Neural cell (in vitro differentiated cells): ENCODE measurements around the gene KRTAP22-2. TPM values are rescaled to one million over a fixed set of nuclear protein-coding genes. Genes with fewer than 3 reads are reported as not detected.

ENCODE experiments used
- H2AFZ ChIP-seq: fragments of 200-600, 300-800 bp; sonication (generic), shearing (Covaris generic); 2 replicates; pipeline ENCODE4 v1.6.0; 2014; ENCODE audit warnings: low read depth, mild to moderate bottlenecking, antibody characterized with exemption, low read length, moderate library complexity
- H3F3A ChIP-seq: fragments of 200-600 bp; shearing (Covaris generic); 2 replicates; pipeline ENCODE4 v1.6.1; 2016; ENCODE audit warnings: mild to moderate bottlenecking, moderate library complexity, mixed read lengths, antibody characterized with exemption, low read length; ENCODE audit not compliant: insufficient read depth, poor library complexity, severe bottlenecking
- H3K27ac ChIP-seq: fragments of 200-600, 300-800 bp; sonication (generic), shearing (Covaris generic); 2 replicates; pipeline ENCODE4 v1.5.1; 2014; ENCODE audit warnings: mild to moderate bottlenecking, low read length, moderate library complexity
- H3K27me3 ChIP-seq: fragments of 300-800, 200-600 bp; sonication (generic), shearing (Covaris generic); 2 replicates; pipeline ENCODE4 v1.6.0; 2014; ENCODE audit warnings: mild to moderate bottlenecking, low read depth, low read length, moderate library complexity; ENCODE audit not compliant: insufficient read depth
- H3K36me3 ChIP-seq: fragments of 300-800, 200-600 bp; sonication (generic), shearing (Covaris generic); 2 replicates; pipeline ENCODE4 v1.5.1; 2014; ENCODE audit warnings: mild to moderate bottlenecking, antibody characterized with exemption, low read length, moderate library complexity; ENCODE audit not compliant: insufficient read depth
- H3K4me2 ChIP-seq: fragments of 300-800, 200-600 bp; sonication (generic), shearing (Covaris generic); 2 replicates; pipeline ENCODE4 v1.6.0; 2014; ENCODE audit warnings: mild to moderate bottlenecking, low read length
- H3K4me3 ChIP-seq: fragments of 300-800, 200-600 bp; sonication (generic), shearing (Covaris generic); 2 replicates; pipeline ENCODE4 v1.5.1; 2014; ENCODE audit warnings: mild to moderate bottlenecking, low read length, moderate library complexity
- H3K79me2 ChIP-seq: fragments of 200-600 bp; shearing (Covaris generic); replicated peaks from 2 replicates; pipeline ENCODE4 v1.6.0; 2014; ENCODE audit warnings: mild to moderate bottlenecking, low read length, moderate library complexity; ENCODE audit not compliant: insufficient read depth
- H3K9ac ChIP-seq: fragments of 300-800, 200-600 bp; sonication (generic), shearing (Covaris generic); 2 replicates; pipeline ENCODE4 v1.6.1; 2016; ENCODE audit warnings: mild to moderate bottlenecking, low read length, mixed read lengths
- H3K9me2 ChIP-seq: fragments of 200-600 bp; shearing (Covaris generic); 2 replicates; pipeline ENCODE4 v1.6.1; 2016; ENCODE audit warnings: mild to moderate bottlenecking, low read length, mixed read lengths; ENCODE audit not compliant: insufficient read depth
- H3K9me3 ChIP-seq: fragments of 200-600, 300-800 bp; sonication (generic), shearing (Covaris generic); 2 replicates; pipeline ENCODE4 v1.6.1; 2016; ENCODE audit warnings: mild to moderate bottlenecking, mixed run types, low read length, moderate library complexity, mixed read lengths
- H4K20me1 ChIP-seq: fragments of 200-600 bp; shearing (Covaris generic); 2 replicates; pipeline ENCODE4 v1.6.1; 2016; ENCODE audit warnings: mild to moderate bottlenecking, mixed run types; ENCODE audit not compliant: insufficient read depth
- EP300 ChIP-seq: fragments of 450-650 bp; conservative IDR thresholded peaks from 2 replicates; pipeline ENCODE4 v1.6.1; 2014; ENCODE audit warnings: antibody characterized with exemption, mild to moderate bottlenecking, moderate library complexity; ENCODE audit not compliant: poor library complexity, severe bottlenecking
- EZH2 ChIP-seq: fragments of 200-600, 300-800 bp; shearing (Covaris generic), sonication (generic); IDR thresholded peaks from 2 replicates; pipeline ENCODE4 v1.6.1; 2014; ENCODE audit warnings: antibody characterized with exemption, low read length, borderline replicate concordance, mild to moderate bottlenecking; ENCODE audit not compliant: insufficient read depth, poor library complexity, severe bottlenecking
- MXI1 ChIP-seq: fragments of 450-650 bp; conservative IDR thresholded peaks from 2 replicates; pipeline ENCODE4 v1.6.1; 2014; ENCODE audit warnings: antibody characterized with exemption, mild to moderate bottlenecking; ENCODE audit not compliant: poor library complexity, severe bottlenecking
- POLR2AphosphoS5 ChIP-seq: IDR thresholded peaks from 2 replicates; pipeline ENCODE4 v1.6.1; 2012
- RAD21 ChIP-seq: fragments of 450-650 bp; conservative IDR thresholded peaks from 2 replicates; pipeline ENCODE4 v1.6.1; 2014; ENCODE audit warnings: antibody characterized with exemption, mild to moderate bottlenecking, moderate library complexity
- SMC3 ChIP-seq: fragments of 450-650 bp; conservative IDR thresholded peaks from 2 replicates; pipeline ENCODE4 v1.6.1; 2014; ENCODE audit warnings: antibody characterized with exemption, mild to moderate bottlenecking, moderate library complexity; ENCODE audit not compliant: poor library complexity
- TAF1 ChIP-seq: IDR thresholded peaks from 2 replicates; pipeline ENCODE4 v1.6.1; 2012; ENCODE audit warnings: low read depth
- polyA plus RNA-seq: library from polyadenylated mRNA; depleted of rRNA; stranded (reverse); fragments of >200 nt; gene quantifications from 2 replicates; pipeline ENCODE4 v1.2.3, GENCODE V29; 2014
- TF ChIP-seq, protein P1 (sequence below): fragments of 450-650 bp; IDR thresholded peaks from 2 replicates; pipeline ENCODE4 v1.5.1; 2014; ENCODE audit warnings: antibody characterized with exemption, mild to moderate bottlenecking, moderate library complexity; ENCODE audit not compliant: poor library complexity, severe bottlenecking
- TF ChIP-seq, protein P2 (sequence below): IDR thresholded peaks from 2 replicates; pipeline ENCODE4 v1.6.1; 2012; ENCODE audit warnings: borderline replicate concordance

Gene KRTAP22-2
- polyA plus RNA-seq, 1 donor from 2014 or later = not detected

DNA sequence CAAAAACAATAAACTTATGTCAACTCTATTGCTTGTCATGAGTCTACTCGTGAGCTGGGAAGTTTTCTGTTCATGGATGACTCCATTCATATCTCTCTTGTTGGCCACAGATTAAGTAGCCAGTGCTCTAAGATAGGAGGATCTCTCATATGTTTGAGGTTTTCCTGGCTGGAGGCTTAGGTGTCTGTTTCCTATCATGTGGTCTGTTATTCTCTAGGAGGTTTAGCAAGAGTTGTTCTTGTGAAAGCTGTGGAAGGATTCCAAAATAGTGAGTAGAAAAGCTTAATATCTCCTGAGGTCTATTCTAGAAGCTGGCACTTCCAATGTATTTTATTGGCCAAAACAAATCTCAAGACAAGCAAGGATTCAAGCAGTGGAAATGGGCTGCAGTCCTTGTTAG is 39.0 kb upstream of the KRTAP22-2 start:
- Histone ChIP-seq H3K4me3 (no peak overlapping the region), H3K9ac (no peak overlapping the region), H2AFZ (no peak overlapping the region), H3F3A (no peaks in the 10 kb centered on the region), H3K9me2 (no peaks in the 10 kb centered on the region), H3K27ac (no peak overlapping the region), H4K20me1 (no peaks in the 10 kb centered on the region), H3K27me3 (no peaks in the 10 kb centered on the region), H3K36me3 (no peaks in the 10 kb centered on the region), H3K79me2 (no peaks in the 10 kb centered on the region), H3K4me2 (no peak overlapping the region), H3K9me3 (peaks cover 6% of the 10 kb centered on the region)
- TF ChIP-seq, protein P1, sequence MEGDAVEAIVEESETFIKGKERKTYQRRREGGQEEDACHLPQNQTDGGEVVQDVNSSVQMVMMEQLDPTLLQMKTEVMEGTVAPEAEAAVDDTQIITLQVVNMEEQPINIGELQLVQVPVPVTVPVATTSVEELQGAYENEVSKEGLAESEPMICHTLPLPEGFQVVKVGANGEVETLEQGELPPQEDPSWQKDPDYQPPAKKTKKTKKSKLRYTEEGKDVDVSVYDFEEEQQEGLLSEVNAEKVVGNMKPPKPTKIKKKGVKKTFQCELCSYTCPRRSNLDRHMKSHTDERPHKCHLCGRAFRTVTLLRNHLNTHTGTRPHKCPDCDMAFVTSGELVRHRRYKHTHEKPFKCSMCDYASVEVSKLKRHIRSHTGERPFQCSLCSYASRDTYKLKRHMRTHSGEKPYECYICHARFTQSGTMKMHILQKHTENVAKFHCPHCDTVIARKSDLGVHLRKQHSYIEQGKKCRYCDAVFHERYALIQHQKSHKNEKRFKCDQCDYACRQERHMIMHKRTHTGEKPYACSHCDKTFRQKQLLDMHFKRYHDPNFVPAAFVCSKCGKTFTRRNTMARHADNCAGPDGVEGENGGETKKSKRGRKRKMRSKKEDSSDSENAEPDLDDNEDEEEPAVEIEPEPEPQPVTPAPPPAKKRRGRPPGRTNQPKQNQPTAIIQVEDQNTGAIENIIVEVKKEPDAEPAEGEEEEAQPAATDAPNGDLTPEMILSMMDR = no peak
- TF ChIP-seq, protein P2, sequence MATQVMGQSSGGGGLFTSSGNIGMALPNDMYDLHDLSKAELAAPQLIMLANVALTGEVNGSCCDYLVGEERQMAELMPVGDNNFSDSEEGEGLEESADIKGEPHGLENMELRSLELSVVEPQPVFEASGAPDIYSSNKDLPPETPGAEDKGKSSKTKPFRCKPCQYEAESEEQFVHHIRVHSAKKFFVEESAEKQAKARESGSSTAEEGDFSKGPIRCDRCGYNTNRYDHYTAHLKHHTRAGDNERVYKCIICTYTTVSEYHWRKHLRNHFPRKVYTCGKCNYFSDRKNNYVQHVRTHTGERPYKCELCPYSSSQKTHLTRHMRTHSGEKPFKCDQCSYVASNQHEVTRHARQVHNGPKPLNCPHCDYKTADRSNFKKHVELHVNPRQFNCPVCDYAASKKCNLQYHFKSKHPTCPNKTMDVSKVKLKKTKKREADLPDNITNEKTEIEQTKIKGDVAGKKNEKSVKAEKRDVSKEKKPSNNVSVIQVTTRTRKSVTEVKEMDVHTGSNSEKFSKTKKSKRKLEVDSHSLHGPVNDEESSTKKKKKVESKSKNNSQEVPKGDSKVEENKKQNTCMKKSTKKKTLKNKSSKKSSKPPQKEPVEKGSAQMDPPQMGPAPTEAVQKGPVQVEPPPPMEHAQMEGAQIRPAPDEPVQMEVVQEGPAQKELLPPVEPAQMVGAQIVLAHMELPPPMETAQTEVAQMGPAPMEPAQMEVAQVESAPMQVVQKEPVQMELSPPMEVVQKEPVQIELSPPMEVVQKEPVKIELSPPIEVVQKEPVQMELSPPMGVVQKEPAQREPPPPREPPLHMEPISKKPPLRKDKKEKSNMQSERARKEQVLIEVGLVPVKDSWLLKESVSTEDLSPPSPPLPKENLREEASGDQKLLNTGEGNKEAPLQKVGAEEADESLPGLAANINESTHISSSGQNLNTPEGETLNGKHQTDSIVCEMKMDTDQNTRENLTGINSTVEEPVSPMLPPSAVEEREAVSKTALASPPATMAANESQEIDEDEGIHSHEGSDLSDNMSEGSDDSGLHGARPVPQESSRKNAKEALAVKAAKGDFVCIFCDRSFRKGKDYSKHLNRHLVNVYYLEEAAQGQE = no peak
- TF ChIP-seq SMC3 = no peak
- TF ChIP-seq EZH2 = no peak
- TF ChIP-seq RAD21 = no peak
- no peak for TF ChIP-seq POLR2AphosphoS5
- no peak for TF ChIP-seq TAF1
- no peak for TF ChIP-seq EP300
- no peak for TF ChIP-seq MXI1

DNA sequence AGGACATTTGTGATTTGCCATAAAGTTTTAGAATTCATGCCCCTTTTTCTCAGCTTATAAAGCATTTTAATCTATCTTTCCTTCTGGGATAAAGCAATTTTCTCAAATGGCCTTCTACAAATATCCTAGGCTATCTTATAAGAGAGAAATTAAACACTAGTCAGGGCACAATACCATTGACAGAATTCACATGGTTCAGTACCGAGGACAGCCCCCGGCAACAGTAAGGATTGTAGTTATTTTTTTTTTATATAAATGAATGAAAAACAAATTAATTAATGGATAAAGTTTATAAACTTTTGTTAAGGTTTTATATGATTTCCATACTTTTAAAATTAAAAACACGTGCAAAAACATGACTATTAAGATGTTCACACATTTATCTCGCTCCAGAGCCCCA is 37.9 kb upstream of the KRTAP22-2 start:
- Histone ChIP-seq H4K20me1 (no peaks in the 10 kb centered on the region), H3K9me2 (no peaks in the 10 kb centered on the region), H3K79me2 (no peaks in the 10 kb centered on the region), H3K4me2 (no peak overlapping the region), H3K36me3 (no peaks in the 10 kb centered on the region), H3K9me3 (peaks cover 6% of the 10 kb centered on the region), H3F3A (no peaks in the 10 kb centered on the region), H3K4me3 (no peak overlapping the region), H3K27me3 (no peaks in the 10 kb centered on the region), H2AFZ (no peak overlapping the region), H3K27ac (no peak overlapping the region), H3K9ac (no peak overlapping the region)
- no peak for TF ChIP-seq TAF1
- TF ChIP-seq, protein P2 = no peak
- no peak for TF ChIP-seq POLR2AphosphoS5
- TF ChIP-seq, protein P1 = no peak
- TF ChIP-seq EP300 = no peak
- TF ChIP-seq SMC3 = no peak
- no peak for TF ChIP-seq RAD21
- no peak for TF ChIP-seq EZH2
- no peak for TF ChIP-seq MXI1
